Stimulated activated CD4-positive, alpha-beta T cell treated with anti-CD3 and anti-CD28 coated beads, Interleukin-2, amount 100 ng/mL, for 48 hours (primary cell): ENCODE data around the gene CCDC134.
A peak's percentile ranks its signal among the peaks of the same experiment; 100 is the strongest.

Experiments used
- DNase-seq, 2 donors: peaks; one replicate each; pipeline ENCODE4 v3.0.0-alpha.2; 2020

The CCDC134 gene

GRCh38 chr22:41787331-41787730 is 13.1 kb upstream of the CCDC134 start:
- no peak for DNase-seq

- DNase-seq: no peak
Observed at GRCh38 chr22:41793871-41794270, 6.6 kb upstream of the CCDC134 start.

GRCh38 chr22:41798736-41799135 is 1.7 kb upstream of the CCDC134 start:
- no peak for DNase-seq

- peak; percentile 16 to 18 for DNase-seq
Observed at GRCh38 chr22:41799486-41800347, 762 bp upstream of the CCDC134 start.

- DNase-seq: no peak
Observed at GRCh38 chr22:41801147-41801819, 804 bp downstream of the CCDC134 start.

- no peak for DNase-seq
Observed at GRCh38 chr22:41801886-41802285, 1.4 kb downstream of the CCDC134 start.

- no peak for DNase-seq
Observed at GRCh38 chr22:41805639-41806038, 5.2 kb downstream of the CCDC134 start.

- no peak for DNase-seq
Observed at GRCh38 chr22:41808400-41808799, 7.9 kb downstream of the CCDC134 start.

GRCh38 chr22:41810022-41810421 is 9.5 kb downstream of the CCDC134 start:
- DNase-seq: no peak

GRCh38 chr22:41812805-41813545 is 12.5 kb downstream of the CCDC134 start:
- DNase-seq: no peak

- no peak for DNase-seq
Observed at GRCh38 chr22:41813726-41814410, 13.4 kb downstream of the CCDC134 start.

- DNase-seq: no peak
Observed at GRCh38 chr22:41815716-41816115, 15.2 kb downstream of the CCDC134 start.

GRCh38 chr22:41816241-41816640 is 15.8 kb downstream of the CCDC134 start:
- DNase-seq: no peak

- no peak for DNase-seq
Observed at GRCh38 chr22:41816871-41817270, 16.4 kb downstream of the CCDC134 start.

- DNase-seq: no peak
Observed at GRCh38 chr22:41818011-41818410, 17.5 kb downstream of the CCDC134 start.

- DNase-seq: no peak
Observed at GRCh38 chr22:41818596-41818995, 18.1 kb downstream of the CCDC134 start.

- no peak for DNase-seq
Observed at GRCh38 chr22:41819257-41819656, 18.8 kb downstream of the CCDC134 start.

GRCh38 chr22:41820447-41820846 is 20.0 kb downstream of the CCDC134 start:
- DNase-seq: no peak

- no peak for DNase-seq
Observed at GRCh38 chr22:41821471-41822316, 21.2 kb downstream of the CCDC134 start.

GRCh38 chr22:41822317-41823057 is 22.0 kb downstream of the CCDC134 start:
- peak; percentile 24 to 29 for DNase-seq

- DNase-seq: no peak
Observed at GRCh38 chr22:41823797-41824196, 23.3 kb downstream of the CCDC134 start.
